COLO829 (cell line): ENCODE results near the gene CARD10.

Source experiments
- DNase-seq: peaks from one replicate; pipeline ENCODE4 v3.0.0; 2012; ENCODE audit warnings: low spot score

CARD10 gene

DNA sequence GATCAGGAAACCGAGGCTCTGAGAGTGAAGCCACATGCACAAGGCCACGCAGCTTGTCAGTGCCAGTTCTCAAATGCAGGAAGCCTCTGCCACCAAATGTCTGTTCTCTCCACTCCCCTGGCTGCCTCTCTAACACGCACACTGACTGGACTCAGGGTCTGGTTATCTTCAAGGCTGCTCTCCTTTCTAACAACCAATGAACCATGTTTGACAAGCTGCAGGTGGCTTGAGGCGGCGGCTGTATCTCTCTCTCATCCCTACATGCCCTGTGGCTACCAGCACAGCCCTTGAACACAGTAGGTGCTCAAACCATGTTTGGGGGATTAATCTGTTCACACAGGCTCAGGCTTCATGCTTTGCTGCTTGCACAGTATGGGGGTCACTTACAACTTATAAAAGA is 56.8 kb downstream of the CARD10 start:
- no peak for DNase-seq

DNA sequence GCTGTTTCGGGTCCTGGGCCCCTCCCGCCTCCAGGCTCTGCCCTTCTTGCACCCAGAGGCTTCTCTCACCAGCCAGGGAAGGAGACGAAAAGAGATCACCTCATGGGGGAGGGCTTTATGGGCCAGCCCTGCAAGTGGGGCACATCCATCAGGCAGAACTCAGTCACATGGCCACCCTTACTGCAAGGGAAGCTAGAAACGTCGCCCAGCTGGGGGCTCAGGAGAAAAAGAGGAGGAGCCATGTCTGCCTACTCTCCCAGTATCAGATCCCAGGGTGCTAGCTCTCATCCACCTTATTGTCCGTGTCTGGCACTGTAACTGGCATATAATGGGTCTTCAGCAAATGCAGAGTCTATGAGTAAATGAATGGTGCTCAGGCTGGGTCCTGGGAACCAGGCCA is 57.3 kb downstream of the CARD10 start:
- no peak for DNase-seq

DNA sequence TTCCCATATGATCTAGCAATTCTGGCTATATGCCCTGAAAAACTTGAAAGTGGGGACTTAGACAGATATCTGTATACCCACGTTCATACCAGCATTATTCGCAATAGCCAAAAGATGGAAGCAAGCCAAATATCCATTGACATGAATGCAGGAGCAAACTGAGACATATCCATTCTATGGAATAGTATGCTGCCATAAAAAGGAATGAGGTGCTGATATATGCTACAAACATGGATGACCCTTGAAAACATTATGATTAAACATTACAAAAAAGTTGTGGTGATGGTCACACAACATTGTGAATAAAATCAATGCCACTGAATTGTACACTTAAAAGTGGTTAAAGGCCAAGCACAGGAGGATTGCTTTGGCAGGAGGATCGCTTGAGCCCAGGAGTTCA is 58.5 kb downstream of the CARD10 start:
- DNase-seq: no peak

DNA sequence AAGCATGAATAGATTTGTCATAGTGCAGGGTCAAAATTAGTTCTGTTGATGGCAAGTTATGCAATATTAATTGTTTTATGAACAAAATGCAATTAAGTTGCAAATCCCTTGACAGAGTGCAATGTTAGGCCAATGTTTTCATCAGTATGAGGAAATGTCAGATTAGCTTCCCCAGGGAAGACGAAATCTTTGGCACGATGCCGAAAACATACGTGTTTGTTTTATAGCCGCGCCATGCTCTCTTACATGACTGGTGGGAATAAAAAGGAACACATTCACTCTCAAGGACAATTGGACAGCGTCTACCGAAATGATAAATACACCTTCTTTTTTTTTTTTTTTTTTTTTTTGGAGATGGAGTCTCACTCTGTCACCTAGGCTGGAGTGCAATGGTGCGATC is 60.0 kb downstream of the CARD10 start:
- DNase-seq: no peak

DNA sequence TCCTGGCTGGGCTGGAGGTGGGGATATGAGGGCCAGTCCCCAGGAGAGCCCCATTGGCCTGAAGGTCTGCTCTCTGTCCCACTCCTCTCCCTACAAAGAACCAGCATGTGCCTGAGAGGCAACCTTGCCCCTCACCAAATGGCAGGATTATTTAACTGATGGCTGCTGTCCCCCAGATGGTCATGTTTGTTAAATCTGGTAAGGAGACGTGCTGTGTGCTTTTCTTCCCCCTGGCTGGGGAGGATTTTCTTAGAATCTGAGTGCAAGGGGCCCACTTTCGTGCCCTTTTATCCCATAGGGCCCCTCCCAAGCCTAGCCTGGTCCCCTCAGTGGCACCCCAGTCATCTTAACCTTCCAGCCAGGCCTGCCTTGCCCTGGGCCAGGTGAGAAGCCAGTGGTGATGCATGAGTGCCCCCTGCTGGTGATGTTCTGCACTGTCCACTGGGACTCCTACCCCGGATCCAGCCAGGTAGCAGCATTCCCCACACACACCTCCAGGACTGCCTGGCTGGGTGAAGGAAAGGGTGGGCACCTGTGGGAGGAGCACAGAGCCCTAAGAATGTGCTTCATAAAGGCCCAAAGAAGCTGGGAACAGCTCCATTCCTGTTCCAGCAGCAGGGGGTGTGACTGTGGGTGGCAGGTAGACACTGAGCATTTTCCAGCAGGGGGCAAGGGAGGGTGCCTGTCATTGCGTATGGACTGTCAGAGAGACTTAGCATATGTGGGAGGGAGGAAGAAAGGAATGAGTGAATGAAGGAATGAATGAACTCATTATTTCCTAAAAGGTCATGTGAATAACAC is 61.9 kb downstream of the CARD10 start:
- DNase-seq: peak; percentile 61

DNA sequence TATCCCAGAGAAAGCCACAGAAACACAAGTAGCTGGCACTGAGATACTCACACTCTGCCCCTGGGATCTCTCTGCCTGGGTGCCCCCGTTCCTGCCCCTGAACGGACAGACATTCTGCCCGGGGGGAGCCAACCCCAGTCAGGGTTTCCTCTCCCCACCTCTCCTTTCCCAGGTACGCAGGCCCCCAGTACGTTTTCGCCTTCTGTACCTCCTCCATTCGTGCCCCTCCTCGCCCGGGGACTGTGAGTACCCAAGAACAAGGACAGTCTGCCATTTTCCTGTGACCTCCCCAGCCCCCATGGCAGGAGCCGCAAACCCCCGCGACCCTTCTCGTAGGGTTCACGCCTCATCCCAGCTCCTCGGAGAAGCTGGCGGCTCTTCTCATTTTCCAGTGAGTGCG is 62.9 kb downstream of the CARD10 start:
- no peak for DNase-seq

DNA sequence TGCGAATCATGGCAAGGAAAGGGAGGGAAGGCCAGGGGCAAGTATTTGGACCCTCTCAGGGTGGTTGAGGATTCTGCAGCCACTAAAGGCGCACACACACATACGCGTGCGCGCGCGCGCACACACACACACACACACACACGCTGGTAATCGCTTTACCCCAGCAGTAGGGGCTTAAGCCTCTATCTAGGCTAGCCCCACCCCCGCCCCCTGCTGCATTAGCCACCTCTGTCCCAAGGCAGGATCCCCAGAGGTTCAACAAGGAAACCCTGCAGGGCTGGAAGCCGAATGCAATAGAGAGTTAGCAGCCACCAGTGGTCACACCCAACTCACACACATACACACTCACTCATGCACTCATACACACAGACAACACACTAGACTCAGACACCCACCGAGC is 63.3 kb downstream of the CARD10 start:
- no peak for DNase-seq

DNA sequence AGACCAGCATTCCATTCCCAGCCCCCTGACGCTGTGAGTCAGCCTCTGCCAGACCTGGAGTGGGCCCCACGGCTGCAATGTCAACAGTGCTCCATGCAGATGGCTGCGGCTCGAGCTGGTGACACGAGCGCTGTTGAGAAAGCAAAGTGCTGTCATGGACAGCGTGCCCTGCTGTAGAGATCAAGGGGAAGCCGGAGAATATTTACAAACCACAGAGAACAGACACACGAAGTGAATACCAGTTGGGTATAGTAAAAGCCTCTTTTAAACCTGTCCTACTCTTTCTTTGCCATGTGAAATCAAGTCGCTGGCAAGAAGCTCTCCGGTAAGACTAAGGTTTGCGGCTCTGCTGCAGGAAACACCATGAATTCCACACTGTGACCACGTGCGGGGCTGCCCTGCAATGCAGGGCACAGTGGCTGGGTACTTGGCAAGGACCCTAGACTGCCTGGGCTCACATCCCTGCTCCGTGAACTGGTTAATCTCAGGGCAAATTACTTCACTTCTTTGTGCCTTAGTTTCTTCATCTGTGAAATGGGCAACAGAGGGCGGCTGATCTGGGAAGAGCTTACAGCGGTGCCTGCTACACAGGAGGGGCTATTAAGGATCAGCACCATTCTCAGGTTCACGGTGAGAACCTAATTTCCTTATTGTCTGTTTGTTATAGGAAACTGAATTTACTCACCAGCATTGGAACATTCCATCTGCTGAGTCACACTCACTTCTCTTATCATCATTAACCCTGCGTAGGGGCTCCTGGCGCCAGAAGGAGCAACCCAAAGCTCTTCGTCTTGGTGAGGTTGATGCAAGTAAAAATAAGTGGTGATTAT is 64.1 kb downstream of the CARD10 start:
- DNase-seq: no peak

DNA sequence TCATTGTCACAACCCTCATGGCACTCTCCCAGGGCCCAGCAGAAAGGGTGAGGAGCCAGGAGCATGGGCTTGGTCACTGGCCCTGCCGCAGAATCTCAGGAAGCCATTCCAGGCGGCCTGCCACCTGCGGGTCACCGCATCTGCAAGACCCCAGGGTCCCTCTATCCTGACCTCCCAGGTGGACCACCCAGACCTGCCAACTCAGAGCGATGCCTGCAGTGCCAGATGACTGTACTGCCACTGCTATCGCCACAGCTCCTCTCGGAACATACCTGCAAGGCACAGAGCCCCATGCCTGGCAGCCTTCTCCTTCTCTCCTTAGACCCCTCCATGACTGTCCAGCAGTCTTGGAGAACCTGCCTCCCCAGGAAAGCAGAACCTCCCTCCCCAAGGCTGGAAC is 65.5 kb downstream of the CARD10 start:
- DNase-seq: no peak

DNA sequence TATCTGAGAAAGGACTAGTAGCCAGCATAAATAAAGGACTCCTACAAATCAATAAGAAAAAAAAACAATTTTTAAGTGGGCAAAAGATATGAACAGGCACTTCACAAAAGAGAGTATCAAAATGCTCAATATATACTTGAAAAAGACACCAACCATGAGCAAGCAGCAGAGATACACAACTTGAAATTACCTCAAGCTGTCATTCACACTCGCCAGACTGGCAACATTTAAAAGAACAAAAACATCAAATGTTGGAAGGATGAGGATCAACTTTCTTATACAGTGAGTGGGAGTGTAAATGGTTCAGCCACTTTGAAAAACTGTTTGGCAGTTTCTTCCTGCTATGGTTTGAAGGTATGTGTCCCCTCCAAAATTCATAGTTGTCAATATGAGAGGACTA is 68.0 kb downstream of the CARD10 start:
- DNase-seq: no peak

DNA sequence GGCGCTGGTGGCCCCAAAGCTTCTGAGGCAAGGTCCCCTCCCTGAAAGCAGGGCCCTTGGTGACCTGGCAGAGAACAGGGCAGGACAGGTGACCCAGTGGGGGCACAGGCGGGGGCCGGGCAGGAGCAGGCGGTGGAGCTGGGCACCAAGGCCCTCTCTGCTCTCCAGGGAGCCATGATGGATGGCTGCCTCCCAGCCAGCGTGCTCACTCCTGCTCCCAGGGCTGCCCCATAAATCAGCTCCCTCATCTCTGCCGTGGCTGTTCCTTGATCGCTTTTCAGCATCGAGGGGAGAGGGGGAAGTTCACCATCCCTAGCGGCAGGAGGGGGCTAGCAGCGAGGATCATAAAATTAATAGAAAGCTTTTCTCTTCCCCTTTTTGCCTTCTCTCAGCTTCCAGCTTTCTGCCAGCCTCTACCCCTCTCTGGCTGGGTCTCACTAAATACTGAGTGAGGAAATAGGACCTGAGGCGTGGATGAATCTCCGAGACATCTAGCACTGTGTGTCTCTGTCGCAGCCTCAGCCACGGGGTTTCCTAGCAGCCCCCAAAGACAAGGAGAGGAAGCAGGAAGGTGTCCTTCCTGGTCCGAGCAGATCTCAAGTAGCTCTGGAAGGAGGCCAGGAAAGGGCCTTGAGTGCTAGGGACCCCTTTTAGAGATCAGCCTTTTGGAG is 69.7 kb downstream of the CARD10 start:
- DNase-seq: no peak

DNA sequence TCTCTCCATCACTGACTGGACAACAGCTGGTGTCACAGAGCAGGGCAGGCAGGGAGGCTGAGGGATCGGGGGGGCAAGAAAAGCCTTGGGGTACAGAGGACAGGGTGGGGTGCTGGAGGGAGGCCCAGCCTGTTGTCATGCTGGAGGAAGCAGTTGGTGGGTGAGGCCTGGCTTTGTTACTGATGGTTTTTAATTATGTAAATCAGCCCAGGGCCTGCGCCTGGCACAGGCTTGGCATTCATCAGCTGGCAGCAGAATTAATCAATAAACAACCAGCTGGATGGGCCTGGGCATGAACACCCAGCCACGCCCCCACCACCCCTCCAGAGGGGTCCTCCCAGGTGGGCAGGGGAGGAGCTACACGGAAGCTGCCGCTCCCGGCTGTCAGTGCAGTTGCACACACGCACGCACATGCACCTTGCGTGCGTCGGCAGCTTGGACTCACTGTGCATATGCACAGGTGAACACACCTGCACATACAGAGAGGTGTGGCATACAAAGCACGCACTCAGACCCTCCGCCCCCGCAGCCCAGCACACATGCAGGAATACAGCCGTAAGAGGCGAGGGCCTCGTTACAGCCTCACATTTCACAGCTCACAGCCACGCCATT is 70.6 kb downstream of the CARD10 start:
- DNase-seq: no peak

DNA sequence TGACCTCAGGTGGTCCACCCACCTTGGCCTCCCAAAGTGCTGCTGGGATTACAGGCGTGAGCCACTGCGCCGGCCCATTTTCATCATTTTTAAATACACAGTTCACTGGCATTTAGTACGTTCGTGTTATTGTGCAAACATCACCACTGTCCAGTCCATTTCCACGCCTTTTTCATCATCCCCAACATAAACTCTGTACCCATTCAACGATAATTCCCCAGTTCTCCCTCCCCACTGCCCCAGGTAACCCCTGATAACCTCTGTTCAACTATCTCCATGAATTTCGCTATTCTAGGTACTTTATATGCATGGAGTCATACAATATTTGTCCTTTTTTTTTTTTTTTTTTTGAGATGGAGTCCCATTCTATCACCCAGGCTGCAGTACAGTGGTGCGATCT is 73.7 kb downstream of the CARD10 start:
- DNase-seq: no peak

DNA sequence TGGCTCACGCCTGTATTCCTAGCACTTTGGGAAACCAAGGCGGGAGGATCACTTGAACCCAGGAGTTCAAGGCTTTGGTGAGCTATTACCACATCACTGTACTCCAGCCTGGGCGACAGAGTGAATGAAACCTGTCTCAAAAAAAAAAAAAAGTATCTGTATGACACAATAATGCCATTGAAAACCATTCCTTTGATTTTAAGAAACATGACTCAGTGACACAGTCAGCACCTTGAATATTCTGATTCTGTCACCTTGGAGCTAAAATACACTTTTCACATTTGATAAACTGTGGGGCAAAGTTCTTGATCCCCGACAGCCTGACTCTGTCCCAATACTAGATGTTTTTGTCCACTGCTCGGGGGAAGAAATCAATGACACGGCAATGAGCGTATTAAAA is 75.2 kb downstream of the CARD10 start:
- no peak for DNase-seq

DNA sequence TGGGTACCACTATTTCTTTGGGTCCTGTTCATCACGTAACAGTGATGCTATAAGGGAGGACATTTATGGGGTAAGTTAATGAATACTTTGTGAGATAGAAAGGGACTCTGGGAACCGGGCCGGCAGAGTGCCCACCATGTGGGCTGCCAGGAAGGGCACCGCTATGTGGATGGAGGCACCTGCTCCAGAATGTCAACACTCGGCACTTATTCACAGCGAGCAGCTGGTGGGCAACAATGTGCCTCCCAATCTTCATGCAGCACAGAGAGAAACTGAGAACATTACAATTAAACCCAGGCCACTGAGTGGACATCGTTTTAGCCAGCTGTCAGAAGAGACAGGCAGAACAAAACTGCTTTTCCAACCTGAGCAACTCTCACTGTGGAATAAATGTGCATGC is 76.1 kb downstream of the CARD10 start:
- DNase-seq: no peak

DNA sequence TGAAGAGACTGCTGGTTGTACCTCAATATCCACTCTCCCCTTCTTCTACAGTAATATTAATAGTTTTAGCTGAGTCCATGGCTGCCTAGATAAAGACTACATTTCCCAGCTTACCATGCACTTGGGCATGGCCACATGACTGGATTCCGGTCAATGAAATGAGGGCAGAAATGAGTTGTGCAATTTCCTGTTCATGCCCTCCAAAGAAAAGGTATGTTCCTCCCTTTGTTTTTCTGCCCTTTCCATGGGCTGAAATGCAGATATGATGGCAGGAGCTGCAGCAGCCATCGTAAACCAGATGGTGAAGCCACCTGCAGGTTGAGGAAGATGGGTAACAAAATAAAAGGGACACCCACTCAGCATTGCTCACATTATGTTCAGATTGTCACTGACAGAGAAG is 76.7 kb downstream of the CARD10 start:
- peak; percentile 56 for DNase-seq

DNA sequence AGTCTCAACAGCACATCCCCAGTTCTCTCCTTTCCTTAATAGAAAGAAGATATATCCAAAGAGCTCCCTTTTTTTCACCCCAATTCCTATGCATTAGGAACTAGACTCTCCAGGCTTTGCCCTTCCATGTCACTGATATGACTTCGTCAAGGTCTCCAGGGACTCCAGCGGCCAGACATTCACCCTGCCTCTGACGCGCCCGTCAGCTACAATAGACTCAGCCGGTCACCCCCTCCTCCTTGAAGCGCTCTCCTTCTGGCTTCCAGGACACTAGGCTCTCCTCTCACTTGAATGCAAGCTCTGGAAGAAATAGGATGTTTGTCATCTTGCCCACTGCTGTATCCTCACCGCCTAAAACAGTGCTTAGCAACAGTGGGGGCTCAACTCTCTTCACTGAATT is 77.1 kb downstream of the CARD10 start:
- no peak for DNase-seq

DNA sequence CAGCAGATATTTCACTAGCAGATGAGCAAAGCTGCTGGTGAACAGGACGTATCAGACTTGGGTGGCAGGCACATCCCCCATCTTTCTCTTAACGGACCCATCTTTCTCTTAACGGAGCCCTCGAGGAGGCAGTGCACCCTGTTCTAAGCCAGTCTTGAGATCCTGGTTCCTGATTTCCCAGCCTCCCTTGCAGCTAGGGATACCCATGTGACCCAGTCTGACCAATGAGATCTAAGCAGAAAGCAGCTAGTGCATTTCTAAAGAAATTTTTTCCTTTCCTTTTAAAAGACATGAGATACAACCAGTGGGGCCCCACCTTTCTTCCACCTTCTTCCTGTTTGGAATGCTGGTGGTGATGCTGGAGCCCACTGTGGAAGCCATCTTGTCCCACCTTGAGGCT is 78.3 kb downstream of the CARD10 start:
- no peak for DNase-seq
